ENCODE measurements around the gene SMG5. TPM values are rescaled to one million over a fixed set of nuclear protein-coding genes. Genes with fewer than 3 reads are reported as not detected.
"Not testable (repeated sequence)": the region's sequence is repeated elsewhere in the genome, so short reads cannot be mapped to it uniquely, and the experiment has no call there.

Gene SMG5
- 66.1 and 74.9 TPM in 2 replicates for total RNA-seq (2014; rRNA removed)
- polyA plus RNA-seq (2012) = 45.4 TPM

GRCh38 chr1:156282479-156283222 is at the start of gene SMG5:
TSS of gene SMG5 (minus strand) at chr1:156282825. CDS start at chr1:156282680, 145 bp downstream.
- DNase-seq (ENCODE audit: low read depth) = peak; percentile 99

GRCh38 chr1:156323179-156323578 is 40.6 kb upstream of the SMG5 start:
- not testable (repeated sequence) for DNase-seq (ENCODE audit: low read depth)

- DNase-seq (ENCODE audit: low read depth) = no peak
Measured at GRCh38 chr1:156320560-156320959, 37.9 kb upstream of the SMG5 start.

GRCh38 chr1:156319664-156320063 is 37.0 kb upstream of the SMG5 start:
- DNase-seq (ENCODE audit: low read depth) = peak; percentile 42

GRCh38 chr1:156316909-156317308 is 34.3 kb upstream of the SMG5 start:
- DNase-seq (ENCODE audit: low read depth) = no peak

GRCh38 chr1:156310962-156311361 is 28.3 kb upstream of the SMG5 start:
- peak; percentile 74 for DNase-seq (ENCODE audit: low read depth)

GRCh38 chr1:156308078-156308477 is 25.5 kb upstream of the SMG5 start:
- DNase-seq (ENCODE audit: low read depth) = peak; percentile 59

DNA sequence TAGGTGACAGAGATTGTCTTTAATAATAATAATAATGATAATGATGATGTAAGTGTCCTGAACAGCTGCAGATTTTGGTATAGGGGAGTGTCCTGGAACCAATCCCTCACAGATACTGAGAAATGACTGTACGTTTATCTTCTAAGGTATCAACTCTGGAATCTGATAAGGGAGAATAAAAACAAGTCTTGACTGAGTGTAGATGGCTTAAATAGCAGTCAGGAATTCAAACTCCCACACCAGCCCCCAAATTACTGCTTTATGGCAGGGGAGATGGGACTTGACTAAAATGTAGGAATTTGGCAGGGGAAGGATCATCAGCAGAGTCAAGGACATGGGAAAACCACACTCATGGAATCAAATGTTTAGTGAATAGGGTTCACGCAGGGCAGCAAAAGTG is 22.6 kb upstream of the SMG5 start:
- DNase-seq (ENCODE audit: low read depth) = no peak

- no peak for DNase-seq (ENCODE audit: low read depth)
Measured at GRCh38 chr1:156303241-156303640, 20.6 kb upstream of the SMG5 start.

GRCh38 chr1:156298852-156299357 is 16.3 kb upstream of the SMG5 start, which contains the start of gene VHLL:
TSS of gene VHLL (minus strand) at chr1:156299307. CDS start at chr1:156299189, 118 bp downstream.
- DNase-seq (ENCODE audit: low read depth) = no peak

- peak; percentile 29 for DNase-seq (ENCODE audit: low read depth)
Measured at GRCh38 chr1:156295391-156295947, 12.8 kb upstream of the SMG5 start, which contains the start of gene GLMP. TSS of gene GLMP (minus strand) at chr1:156295679. CDS start at chr1:156295645, 34 bp downstream.

DNA sequence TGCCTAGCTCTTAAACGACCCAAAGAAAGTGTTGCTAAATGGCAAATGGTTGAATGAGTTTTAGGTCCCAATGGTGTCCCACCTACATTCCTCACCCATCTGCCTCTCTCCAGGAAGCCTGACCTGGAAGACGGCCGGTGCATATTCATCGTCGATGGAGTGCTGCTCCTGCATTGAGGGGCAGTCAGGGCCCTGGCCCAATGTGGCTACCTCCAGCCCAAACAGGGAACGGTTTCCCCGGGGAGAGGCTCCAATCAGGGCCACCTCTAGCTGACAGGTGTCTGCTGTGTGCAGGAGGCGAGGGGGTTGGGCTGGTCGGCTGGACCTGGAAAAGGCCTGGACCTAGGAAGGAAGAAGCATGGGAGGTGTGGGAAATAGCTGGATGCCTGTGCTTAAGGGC is 11.3 kb upstream of the SMG5 start:
- DNase-seq (ENCODE audit: low read depth) = no peak

DNA sequence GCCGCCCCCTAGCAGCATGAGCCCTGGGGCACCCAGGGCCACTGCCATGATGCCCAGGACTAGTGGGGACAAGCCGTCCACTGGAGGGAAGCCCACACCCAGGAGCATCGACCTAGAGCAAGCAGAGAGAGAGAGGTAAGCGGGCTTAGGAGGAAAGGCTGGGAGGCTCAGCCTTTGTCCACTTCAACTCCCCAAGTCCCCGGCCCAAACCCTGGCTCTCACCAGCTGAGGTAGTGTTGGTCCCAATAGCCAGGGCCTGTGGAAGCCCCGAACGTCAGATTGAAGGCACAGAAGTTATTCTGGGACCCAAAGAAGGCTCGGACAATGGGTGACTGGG is 10.4 kb upstream of the SMG5 start:
- no peak for DNase-seq (ENCODE audit: low read depth)

GRCh38 chr1:156291226-156292061 is 8.8 kb upstream of the SMG5 start:
- peak; percentile 65 for DNase-seq (ENCODE audit: low read depth)

GRCh38 chr1:156289857-156290256 is 7.2 kb upstream of the SMG5 start:
- DNase-seq (ENCODE audit: low read depth) = no peak

- DNase-seq (ENCODE audit: low read depth) = no peak
Measured at GRCh38 chr1:156286061-156286460, 3.4 kb upstream of the SMG5 start.

DNA sequence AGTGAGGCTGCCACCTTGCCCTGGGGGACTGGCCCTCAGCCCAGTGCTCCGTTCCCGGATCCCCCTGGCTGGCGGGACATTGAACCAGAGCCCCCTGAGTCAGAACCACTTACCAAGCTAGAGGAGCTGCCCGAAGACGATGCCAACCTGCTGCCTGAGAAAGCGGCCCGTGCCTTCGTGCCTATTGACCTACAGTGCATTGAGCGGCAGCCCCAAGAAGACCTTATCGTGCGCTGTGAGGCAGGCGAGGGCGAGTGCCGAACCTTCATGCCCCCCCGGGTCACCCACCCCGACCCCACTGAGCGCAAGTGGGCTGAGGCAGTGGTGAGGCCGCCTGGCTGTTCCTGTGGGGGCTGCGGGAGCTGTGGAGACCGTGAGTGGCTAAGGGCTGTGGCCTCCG is 2.8 kb upstream of the SMG5 start:
- DNase-seq (ENCODE audit: low read depth) = no peak

GRCh38 chr1:156284757-156285156 is 2.1 kb upstream of the SMG5 start:
- peak; percentile 46 for DNase-seq (ENCODE audit: low read depth)

DNA sequence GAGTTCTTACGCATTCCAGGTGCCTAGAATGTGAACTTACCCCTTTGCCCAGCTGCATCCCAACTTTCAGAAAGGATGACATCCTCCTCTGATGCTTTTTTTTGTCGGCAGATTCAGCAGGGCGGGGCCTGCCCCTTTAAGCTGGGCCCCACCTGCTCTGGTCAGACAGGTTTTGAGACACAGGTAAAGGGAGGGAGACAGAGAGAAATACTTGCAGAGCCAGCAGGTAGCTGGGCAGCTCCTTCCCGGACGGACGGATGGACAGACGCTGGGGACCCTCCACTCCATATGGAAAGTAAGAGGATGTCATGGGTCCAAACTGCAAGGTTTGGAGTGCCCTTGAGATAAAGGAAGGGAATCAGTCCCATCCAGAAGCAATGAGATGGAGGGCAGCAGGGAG is 1.5 kb upstream of the SMG5 start, which contains the start of gene TMEM79:
Gene TMEM79 (plus strand): TSS at position 214 of the 400 bp plus-strand sequence. CDS start 902 bp downstream, outside the sequence.
- no peak for DNase-seq (ENCODE audit: low read depth)

GRCh38 chr1:156283521-156283920 is 896 bp upstream of the SMG5 start:
- no peak for DNase-seq (ENCODE audit: low read depth)

GRCh38 chr1:156281693-156282478 is 739 bp downstream of the SMG5 start:
- DNase-seq (ENCODE audit: low read depth) = peak; percentile 22
